H9 (cell line): ENCODE measurements around the gene ICAM2. TPM values are rescaled to one million over a fixed set of nuclear protein-coding genes. Genes with fewer than 3 reads are reported as not detected.

Source experiments
- DNase-seq: peaks from one replicate; pipeline ENCODE4 v3.0.0-alpha.2; 2017
- H2AFZ ChIP-seq: one replicate; pipeline ENCODE4 v1.6.1; 2013; ENCODE audit warnings: mild to moderate bottlenecking, low read length, control low read depth, moderate library complexity
- H2AK5ac ChIP-seq: 2 replicates; pipeline ENCODE4 v1.6.1; 2013; ENCODE audit warnings: low read length, control low read depth, mixed read lengths; ENCODE audit not compliant: insufficient read length
- H2BK120ac ChIP-seq: one replicate; pipeline ENCODE4 v1.6.1; 2013; ENCODE audit warnings: low read depth, mild to moderate bottlenecking, low read length, control low read depth, inconsistent platforms; ENCODE audit not compliant: poor library complexity, severe bottlenecking
- H2BK12ac ChIP-seq: 2 replicates; pipeline ENCODE4 v1.6.1; 2013; ENCODE audit warnings: low read length, control low read depth, mixed read lengths, low read depth; ENCODE audit not compliant: insufficient read length
- H2BK15ac ChIP-seq: 2 replicates; pipeline ENCODE4 v1.6.1; 2013; ENCODE audit warnings: low read depth, low read length, control low read depth
- H2BK20ac ChIP-seq: one replicate; pipeline ENCODE4 v1.6.1; 2013; ENCODE audit warnings: low read depth, mild to moderate bottlenecking, low read length, control low read depth, inconsistent platforms; ENCODE audit not compliant: poor library complexity, severe bottlenecking
- H2BK5ac ChIP-seq: 2 replicates; pipeline ENCODE4 v1.6.1; 2013; ENCODE audit warnings: low read length, control low read depth, mixed read lengths; ENCODE audit not compliant: insufficient read length
- H3K14ac ChIP-seq: 2 replicates; pipeline ENCODE4 v1.6.1; 2013; ENCODE audit warnings: low read length, control low read depth; ENCODE audit not compliant: insufficient read depth
- H3K18ac ChIP-seq: 2 replicates; pipeline ENCODE4 v1.6.1; 2013; ENCODE audit warnings: low read depth, mild to moderate bottlenecking, mixed read lengths, low read length, control low read depth; ENCODE audit not compliant: insufficient read length
- H3K23ac ChIP-seq: 2 replicates; pipeline ENCODE4 v1.6.1; 2013; ENCODE audit warnings: low read length, control low read depth, mixed read lengths, low read depth; ENCODE audit not compliant: insufficient read length
- H3K23me2 ChIP-seq: 2 replicates; pipeline ENCODE4 v1.6.1; 2013; ENCODE audit warnings: low read depth, mild to moderate bottlenecking, mixed read lengths, low read length, control low read depth; ENCODE audit not compliant: insufficient read length, poor library complexity, severe bottlenecking
- H3K27ac ChIP-seq: 2 replicates; pipeline ENCODE4 v1.5.1; 2013; ENCODE audit warnings: low read length, control low read depth, mixed read lengths, low read depth; ENCODE audit not compliant: insufficient read length
- H3K27me3 ChIP-seq: 2 replicates; pipeline ENCODE4 v1.6.1; 2013; ENCODE audit warnings: low read length, control low read depth, inconsistent platforms; ENCODE audit not compliant: insufficient read depth
- H3K4ac ChIP-seq: 2 replicates; pipeline ENCODE4 v1.6.1; 2013; ENCODE audit warnings: low read depth, mild to moderate bottlenecking, control low read depth, inconsistent platforms, low read length, moderate library complexity
- H3K4me1 ChIP-seq: 2 replicates; pipeline ENCODE4 v1.6.1; 2013; ENCODE audit warnings: low read length, control low read depth, inconsistent platforms; ENCODE audit not compliant: insufficient read depth
- H3K4me2 ChIP-seq: 2 replicates; pipeline ENCODE4 v1.6.1; 2013; ENCODE audit warnings: low read length, control low read depth, mixed read lengths; ENCODE audit not compliant: insufficient read length, insufficient read depth
- H3K56ac ChIP-seq: 2 replicates; pipeline ENCODE4 v1.6.1; 2013; ENCODE audit warnings: low read depth, mild to moderate bottlenecking, mixed read lengths, low read length, control low read depth; ENCODE audit not compliant: insufficient read length
- H3K79me1 ChIP-seq: 2 replicates; pipeline ENCODE4 v1.6.1; 2013; ENCODE audit warnings: low read depth, mild to moderate bottlenecking, moderate library complexity, low read length, control low read depth, inconsistent platforms; ENCODE audit not compliant: insufficient read depth, poor library complexity, severe bottlenecking
- H3K79me2 ChIP-seq: 2 replicates; pipeline ENCODE4 v1.6.1; 2013; ENCODE audit warnings: low read length, control low read depth, inconsistent platforms; ENCODE audit not compliant: insufficient read depth
- H3K9ac ChIP-seq: 2 replicates; pipeline ENCODE4 v1.6.1; 2013; ENCODE audit warnings: low read length, control low read depth, mixed read lengths; ENCODE audit not compliant: insufficient read length; ENCODE audit errors: extremely low read depth
- H3K9me3 ChIP-seq: one replicate; pipeline ENCODE4 v1.6.1; 2013; ENCODE audit warnings: low read depth, low read length, inconsistent platforms; ENCODE audit not compliant: control insufficient read depth
- H3T11ph ChIP-seq: one replicate; pipeline ENCODE4 v1.6.1; 2013; ENCODE audit warnings: mild to moderate bottlenecking, low read length, control low read depth, inconsistent platforms
- H4K20me1 ChIP-seq: one replicate; pipeline ENCODE4 v1.6.1; 2013; ENCODE audit not compliant: control insufficient read depth, insufficient read length, insufficient read depth
- H4K5ac ChIP-seq: 2 replicates; pipeline ENCODE4 v1.6.1; 2013; ENCODE audit warnings: low read depth, mild to moderate bottlenecking, mixed read lengths, low read length, control low read depth; ENCODE audit not compliant: insufficient read length
- H4K8ac ChIP-seq: replicated peaks from 2 replicates; pipeline ENCODE4 v1.6.1; 2013; ENCODE audit warnings: low read length, control low read depth, mixed read lengths, low read depth; ENCODE audit not compliant: insufficient read length
- H4K91ac ChIP-seq: 2 replicates; pipeline ENCODE4 v1.6.1; 2013; ENCODE audit warnings: low read depth, mild to moderate bottlenecking, moderate library complexity, mixed read lengths, low read length, control low read depth; ENCODE audit not compliant: insufficient read length
- H3K27ac Mint-ChIP-seq, 3 experiments: 2 replicates in 2 of 3; 3 replicates in 1 of 3; pipeline ENCODE4 v1.8.0; 2020 to 2021; ENCODE audit warnings: mixed read lengths in 3 of 3, mild to moderate bottlenecking in 1 of 3, moderate library complexity in 1 of 3
- H3K27me3 Mint-ChIP-seq: 2 replicates; pipeline ENCODE4 v1.8.0; 2021; ENCODE audit warnings: low read depth, mild to moderate bottlenecking, moderate library complexity, mixed read lengths
- H3K36me3 Mint-ChIP-seq, 3 experiments: 2 replicates in 2 of 3; 3 replicates in 1 of 3; pipeline ENCODE4 v1.8.0; 2020 to 2021; ENCODE audit warnings: low read depth in 3 of 3, mixed read lengths in 3 of 3; ENCODE audit not compliant: insufficient read depth in 1 of 3
- H3K4me1 Mint-ChIP-seq, 2 experiments: 2 replicates each; pipeline ENCODE4 v1.8.0; 2020; ENCODE audit warnings: mixed read lengths in 2 of 2
- H3K4me3 Mint-ChIP-seq, 2 experiments: 2 replicates in 1 of 2; 3 replicates in 1 of 2; pipeline ENCODE4 v1.8.0; 2020 to 2021; ENCODE audit warnings: mild to moderate bottlenecking in 2 of 2, mixed read lengths in 2 of 2, moderate library complexity in 1 of 2
- H3K9me3 Mint-ChIP-seq, 2 experiments: 2 replicates in 1 of 2; 3 replicates in 1 of 2; pipeline ENCODE4 v1.8.0; 2020; ENCODE audit warnings: mild to moderate bottlenecking in 2 of 2, mixed read lengths in 2 of 2, moderate library complexity in 1 of 2
- WGBS: extraction: QIAGEN DNeasy Blood & Tissue Kit; methylation state at CpG from one replicate; pipeline ENCODE4 v1.1.7; 2013; ENCODE audit warnings: missing lambda C conversion rate, low lambda C conversion rate, mixed read lengths; ENCODE audit not compliant: insufficient read length; ENCODE audit errors: extremely low coverage; 5-methylcytosine and 5-hydroxymethylcytosine counted together
- total RNA-seq: library from RNA; stranded (reverse); gene quantifications from 2 replicates; pipeline ENCODE4 v1.2.1, GENCODE V29; 2021
- TF ChIP-seq, protein P1 (sequence below): fragments of 200-600 bp; sonication (generic); conservative IDR thresholded peaks from 3 replicates; pipeline ENCODE4 v1.8.0; 2021; ENCODE audit warnings: antibody characterized with exemption, mild to moderate bottlenecking

ICAM2 gene
- total RNA-seq, 1 experiment from 2014 or later = 0.28 TPM

DNA sequence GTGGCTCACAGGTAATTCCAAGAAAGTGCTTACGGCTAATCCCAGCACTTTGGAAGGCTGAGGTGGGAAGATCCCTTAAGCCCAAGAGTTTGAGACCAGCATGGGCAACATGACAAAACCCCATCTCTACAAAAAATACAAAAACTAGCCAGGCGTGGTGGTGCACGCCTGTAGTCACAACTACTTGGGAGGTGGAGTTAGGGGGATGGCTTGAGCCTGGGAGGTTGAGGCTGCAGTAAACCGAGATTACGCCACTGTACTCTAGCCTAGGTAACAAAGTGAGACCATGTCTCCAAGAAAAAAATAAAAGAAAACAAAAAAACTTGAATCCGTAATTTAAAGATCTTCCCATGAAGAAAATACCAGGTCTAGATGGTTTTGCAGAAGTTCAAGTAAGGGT, 5.0 kb downstream of the ICAM2 start:
- Histone ChIP-seq H3K56ac (no peak overlapping the region), H4K5ac (no peak overlapping the region), H3K27ac (no peak overlapping the region), H3K14ac (no peak overlapping the region), H2AK5ac (no peak overlapping the region), H3K23me2 (peaks cover 3% of the 10 kb centered on the region), H2BK120ac (no peak overlapping the region), H2BK12ac (no peak overlapping the region), H3K79me1 (no peaks in the 10 kb centered on the region), H4K20me1 (no peaks in the 10 kb centered on the region), H3K23ac (no peak overlapping the region), H3T11ph (no peak overlapping the region), H3K9me3 (no peaks in the 10 kb centered on the region), H3K4ac (no peak overlapping the region), H3K4me1 (no peaks in the 10 kb centered on the region), H4K91ac (no peak overlapping the region), H3K18ac (no peak overlapping the region), H3K27me3 (no peaks in the 10 kb centered on the region; the same call in 1 of the 2 replicates), H3K4me2 (no peak overlapping the region), H2BK5ac (no peak overlapping the region), H2AFZ (no peak overlapping the region), H2BK20ac (no peak overlapping the region), H4K8ac (no peak overlapping the region), H3K79me2 (no peaks in the 10 kb centered on the region), H2BK15ac (no peak overlapping the region), H3K9ac (no peak overlapping the region)
- Mint-ChIP-seq H3K36me3 (no peaks in the 10 kb centered on the region), H3K27me3 (peaks cover 12% of the 10 kb centered on the region), H3K4me3 (no peak overlapping the region), H3K27ac (no peak overlapping the region), H3K4me1 (peaks cover 3 to 4% of the 10 kb centered on the region in 2 experiments), H3K9me3 (peaks cover 0 to 2% of the 10 kb centered on the region in 2 experiments; a peak in 1 of 5 replicates)
- DNase-seq = no peak
- no CpG with 5 or more reads among the region's 6 CpGs for WGBS
- TF ChIP-seq, protein P1, sequence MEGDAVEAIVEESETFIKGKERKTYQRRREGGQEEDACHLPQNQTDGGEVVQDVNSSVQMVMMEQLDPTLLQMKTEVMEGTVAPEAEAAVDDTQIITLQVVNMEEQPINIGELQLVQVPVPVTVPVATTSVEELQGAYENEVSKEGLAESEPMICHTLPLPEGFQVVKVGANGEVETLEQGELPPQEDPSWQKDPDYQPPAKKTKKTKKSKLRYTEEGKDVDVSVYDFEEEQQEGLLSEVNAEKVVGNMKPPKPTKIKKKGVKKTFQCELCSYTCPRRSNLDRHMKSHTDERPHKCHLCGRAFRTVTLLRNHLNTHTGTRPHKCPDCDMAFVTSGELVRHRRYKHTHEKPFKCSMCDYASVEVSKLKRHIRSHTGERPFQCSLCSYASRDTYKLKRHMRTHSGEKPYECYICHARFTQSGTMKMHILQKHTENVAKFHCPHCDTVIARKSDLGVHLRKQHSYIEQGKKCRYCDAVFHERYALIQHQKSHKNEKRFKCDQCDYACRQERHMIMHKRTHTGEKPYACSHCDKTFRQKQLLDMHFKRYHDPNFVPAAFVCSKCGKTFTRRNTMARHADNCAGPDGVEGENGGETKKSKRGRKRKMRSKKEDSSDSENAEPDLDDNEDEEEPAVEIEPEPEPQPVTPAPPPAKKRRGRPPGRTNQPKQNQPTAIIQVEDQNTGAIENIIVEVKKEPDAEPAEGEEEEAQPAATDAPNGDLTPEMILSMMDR = no peak
